Activated CD4-positive, alpha-beta memory T cell treated with anti-CD3 and anti-CD28 coated beads for 36 hours (primary cell): Measurements from ENCODE around the gene TMBIM1. TPM values are rescaled to one million over a fixed set of nuclear protein-coding genes. Genes with fewer than 3 reads are reported as not detected.
"Not testable (repeated sequence)": the region's sequence is repeated elsewhere in the genome, so short reads cannot be mapped to it uniquely, and the experiment has no call there.

Source experiments
- CTCF ChIA-PET: fragments of 350-600 bp; sonication (Branson Sonifier 250); formaldehyde crosslinking; loops from one replicate; lab custom pipeline; 2021; ENCODE audit warnings: antibody characterized with exemption, inconsistent platforms; lab: Charles Lee
- POLR2A ChIA-PET: fragments of 350-600 bp; sonication (Branson Sonifier 250); formaldehyde crosslinking; loops from one replicate; lab custom pipeline; 2021; ENCODE audit warnings: antibody characterized with exemption; lab: Charles Lee
- DNase-seq: peaks from one replicate; pipeline ENCODE4 v3.0.0-alpha.2; 2020
- H3K27ac Mint-ChIP-seq: one replicate; pipeline ENCODE4 v1.8.0; 2021; ENCODE audit warnings: mixed read lengths
- H3K27me3 Mint-ChIP-seq: one replicate; pipeline ENCODE4 v1.8.0; 2021; ENCODE audit warnings: mixed read lengths
- H3K36me3 Mint-ChIP-seq: one replicate; pipeline ENCODE4 v1.8.0; 2021; ENCODE audit warnings: mixed read lengths
- H3K4me1 Mint-ChIP-seq: one replicate; pipeline ENCODE4 v1.8.0; 2021; ENCODE audit warnings: low read depth, mixed read lengths
- H3K4me3 Mint-ChIP-seq: one replicate; pipeline ENCODE4 v1.8.0; 2021; ENCODE audit warnings: mild to moderate bottlenecking, mixed read lengths
- H3K9me3 Mint-ChIP-seq: one replicate; pipeline ENCODE4 v1.8.0; 2021; ENCODE audit warnings: mixed read lengths
- intact Hi-C: fragments of 100-400 bp; cut with micrococcal nuclease; formaldehyde crosslinking; loops from one replicate; pipeline ENCODE4 v1.15.1; 2023
- total RNA-seq, 2 experiments: library from RNA; stranded (reverse); gene quantifications; one replicate each; pipeline ENCODE4 v1.2.3, GENCODE V29; 2021

TMBIM1 gene
- total RNA-seq, 2 experiments from 2014 or later = 71.8 to 79.2 TPM

GRCh38 chr2:218315397-218315796, 23.1 kb upstream of the TMBIM1 start:
- POLR2A ChIA-PET = no interaction called here
- no peaks in the 10 kb centered on the region for H3K9me3 Mint-ChIP-seq
- no peaks in the 10 kb centered on the region for H3K36me3 Mint-ChIP-seq
- H3K4me3 Mint-ChIP-seq = no peak overlapping the region
- intact Hi-C loops = no loop called here
- no peak for DNase-seq
- no peaks in the 10 kb centered on the region for H3K27me3 Mint-ChIP-seq
- CTCF ChIA-PET = interaction anchor here (0.7 to 2.3 kb wide), 4 partner anchors 9 to 81 kb away, joined by 3 to 8 read pairs (median 4); partner anchors contain the start of gene CATIP
- peaks cover 24% of the 10 kb centered on the region for H3K4me1 Mint-ChIP-seq
- H3K27ac Mint-ChIP-seq = no peak overlapping the region

GRCh38 chr2:218314764-218315163, 22.5 kb upstream of the TMBIM1 start:
- intact Hi-C loops, H3K36me3 Mint-ChIP-seq: not testable (repeated sequence)

GRCh38 chr2:218313356-218313755, 21.1 kb upstream of the TMBIM1 start:
- peaks cover 24% of the 10 kb centered on the region for H3K4me1 Mint-ChIP-seq
- ChIA-PET POLR2A (no interaction called here), CTCF (no interaction called here)
- H3K27me3 Mint-ChIP-seq = no peaks in the 10 kb centered on the region
- intact Hi-C loops = no loop called here
- no peak for DNase-seq
- H3K9me3 Mint-ChIP-seq = no peaks in the 10 kb centered on the region
- H3K27ac Mint-ChIP-seq = no peak overlapping the region
- H3K4me3 Mint-ChIP-seq = no peak overlapping the region
- no peaks in the 10 kb centered on the region for H3K36me3 Mint-ChIP-seq

More at GRCh38 chr2:218314764-218315163, 22.5 kb upstream of the TMBIM1 start:
- H3K4me1 Mint-ChIP-seq = peaks cover 24% of the 10 kb centered on the region
- H3K27ac Mint-ChIP-seq, H3K27me3 Mint-ChIP-seq, H3K4me3 Mint-ChIP-seq, DNase-seq, POLR2A ChIA-PET, H3K9me3 Mint-ChIP-seq: not testable (repeated sequence)
- CTCF ChIA-PET = interaction anchor here (0.7 to 1.0 kb wide), 2 partner anchors 8 to 81 kb away, joined by 3 to 4 read pairs; no protein-coding TSS in a partner anchor

GRCh38 chr2:218312267-218312756, 20.0 kb upstream of the TMBIM1 start:
- Mint-ChIP-seq H3K4me3 (no peak overlapping the region), H3K27ac (no peak overlapping the region), H3K27me3 (no peaks in the 10 kb centered on the region), H3K9me3 (no peaks in the 10 kb centered on the region), H3K4me1 (peaks cover 17% of the 10 kb centered on the region), H3K36me3 (no peaks in the 10 kb centered on the region)
- ChIA-PET POLR2A (no interaction called here), CTCF (interaction anchor here (0.6 to 1.5 kb wide), 3 partner anchors 20 to 142 kb away, joined by 3 to 5 read pairs (median 3); partner anchors contain the start of gene CATIP)
- intact Hi-C loops = no loop called here
- DNase-seq = no peak

GRCh38 chr2:218311541-218312266, 19.4 kb upstream of the TMBIM1 start:
- POLR2A ChIA-PET, intact Hi-C loops: not testable (repeated sequence)
- peaks cover 11% of the 10 kb centered on the region for H3K4me1 Mint-ChIP-seq

GRCh38 chr2:218310853-218311540, 18.7 kb upstream of the TMBIM1 start:
- no peaks in the 10 kb centered on the region for H3K36me3 Mint-ChIP-seq
- intact Hi-C loops = no loop called here
- no peak overlapping the region for H3K4me3 Mint-ChIP-seq
- H3K4me1 Mint-ChIP-seq = peaks cover 5% of the 10 kb centered on the region
- CTCF ChIA-PET = interaction anchor here (1.4 kb wide), 1 partner anchor 45 kb away, joined by 3 read pairs; the partner anchor contains the start of gene CATIP
- no peak for DNase-seq
- H3K27me3 Mint-ChIP-seq = no peaks in the 10 kb centered on the region
- no peaks in the 10 kb centered on the region for H3K9me3 Mint-ChIP-seq
- POLR2A ChIA-PET = no interaction called here
- no peak overlapping the region for H3K27ac Mint-ChIP-seq

More at GRCh38 chr2:218311541-218312266, 19.4 kb upstream of the TMBIM1 start:
- H3K36me3 Mint-ChIP-seq, H3K9me3 Mint-ChIP-seq, H3K27ac Mint-ChIP-seq, H3K4me3 Mint-ChIP-seq, H3K27me3 Mint-ChIP-seq, DNase-seq: not testable (repeated sequence)
- CTCF ChIA-PET = interaction anchor here (1.4 to 1.5 kb wide), 2 partner anchors 19 to 45 kb away, joined by 3 to 5 read pairs; partner anchors contain the start of gene CATIP

- Mint-ChIP-seq H3K27ac (no peak overlapping the region), H3K9me3 (no peaks in the 10 kb centered on the region), H3K36me3 (no peaks in the 10 kb centered on the region), H3K27me3 (no peaks in the 10 kb centered on the region), H3K4me1 (no peaks in the 10 kb centered on the region), H3K4me3 (no peak overlapping the region)
- CTCF ChIA-PET = interaction anchor here (3.3 kb wide), 1 partner anchor 49 kb away, joined by 13 read pairs; the partner anchor contains the start of gene CATIP
- no peak for DNase-seq
- intact Hi-C loops = no loop called here
- POLR2A ChIA-PET = no interaction called here
These were observed 15.2 kb upstream of the TMBIM1 start for GRCh38 chr2:218307415-218308090.

- POLR2A ChIA-PET = no interaction called here
These were observed 14.0 kb upstream of the TMBIM1 start for GRCh38 chr2:218306184-218306920.

GRCh38 chr2:218305383-218305782, 13.1 kb upstream of the TMBIM1 start:
- ChIA-PET CTCF (interaction anchor here (1.7 to 4.1 kb wide), 3 partner anchors 14 to 51 kb away, joined by 6 to 16 read pairs (median 13); partner anchors contain the start of genes CATIP and TMBIM1), POLR2A (no interaction called here)
- no peak for DNase-seq
- H3K4me3 Mint-ChIP-seq = no peak overlapping the region
- no peaks in the 10 kb centered on the region for H3K27me3 Mint-ChIP-seq
- H3K27ac Mint-ChIP-seq = no peak overlapping the region
- no peaks in the 10 kb centered on the region for H3K36me3 Mint-ChIP-seq
- H3K4me1 Mint-ChIP-seq = peaks cover 5% of the 10 kb centered on the region
- H3K9me3 Mint-ChIP-seq = no peaks in the 10 kb centered on the region
- intact Hi-C loops = no loop called here

More at GRCh38 chr2:218306184-218306920, 14.0 kb upstream of the TMBIM1 start:
- H3K4me3 Mint-ChIP-seq = no peak overlapping the region
- intact Hi-C loops = no loop called here
- H3K27ac Mint-ChIP-seq = no peak overlapping the region
- DNase-seq = no peak
- H3K4me1 Mint-ChIP-seq = peaks cover 3% of the 10 kb centered on the region
- CTCF ChIA-PET = interaction anchor here (1.1 to 4.1 kb wide), 3 partner anchors 9 to 50 kb away, joined by 4 to 16 read pairs (median 13); partner anchors contain the start of genes CATIP and TMBIM1
- no peaks in the 10 kb centered on the region for H3K9me3 Mint-ChIP-seq
- no peaks in the 10 kb centered on the region for H3K27me3 Mint-ChIP-seq
- no peaks in the 10 kb centered on the region for H3K36me3 Mint-ChIP-seq

- no peaks in the 10 kb centered on the region for H3K36me3 Mint-ChIP-seq
- H3K4me3 Mint-ChIP-seq = no peak overlapping the region
These were observed 9.0 kb upstream of the TMBIM1 start for GRCh38 chr2:218301176-218301819.

More at GRCh38 chr2:218301176-218301819, 9.0 kb upstream of the TMBIM1 start:
- intact Hi-C loops = loop anchor here (1.0 kb wide), 4 partner anchors 29 to 165 kb away; partner anchors contain the start of gene CATIP
- H3K9me3 Mint-ChIP-seq = no peaks in the 10 kb centered on the region
- ChIA-PET CTCF (interaction anchor here (0.6 to 3.0 kb wide), 29 partner anchors 9 to 546 kb away, joined by 3 to 59 read pairs (median 4); partner anchors contain the start of genes AAMP, CATIP, CTDSP1 and PNKD), POLR2A (interaction anchor here (0.6 to 1.0 kb wide), 2 partner anchors 59 to 668 kb away, joined by 3 to 4 read pairs; no protein-coding TSS in a partner anchor)
- no peaks in the 10 kb centered on the region for H3K27me3 Mint-ChIP-seq
- peak; percentile 92 for DNase-seq
- peaks cover 5% of the 10 kb centered on the region for H3K4me1 Mint-ChIP-seq
- H3K27ac Mint-ChIP-seq = peak overlapping the region; percentile 42
